ENCODE data around the gene DARS1. TPM values are rescaled to one million over a fixed set of nuclear protein-coding genes. Genes with fewer than 3 reads are reported as not detected.

DARS1 gene
- total and polyA plus RNA-seq, 2 of the 13 experiments (the other 11 are each of a cell fraction or from before 2014, with no cell fraction given) = 149 to 230 TPM

- TF ChIP-seq HNRNPL (IDR thresholded peaks at IDR 0.05; ENCODE audit: low read depth, low read length) = 0 out of 2 replicates have a peak, but pooled peaks have one; percentile 20
- TF ChIP-seq NBN (conservative IDR thresholded peaks at IDR 0.05) = no peak
- no peak for TF ChIP-seq BCLAF1 (IDR thresholded peaks at IDR 0.05)
Observed at GRCh38 chr2:135875491-135876065, 109.8 kb downstream of the DARS1 start (continued).

GRCh38 chr2:135874777-135875365 is 110.6 kb downstream of the DARS1 start:
- WGBS (ENCODE audit: low lambda C conversion rate) = 78% methylated on average over 19 of the region's 19 CpGs
- no peaks in the 10 kb centered on the region for H3K36me3 ChIP-seq (replicated peaks in 1 of 2; ENCODE audit: control insufficient read depth in 1 of 2, insufficient read depth in 2 of 2, low read length in 2 of 2)
- no peaks in the 10 kb centered on the region for H3K27me3 ChIP-seq (ENCODE audit: control insufficient read depth in 1 of 2, insufficient read depth in 2 of 2, low read length in 2 of 2)
- no peak overlapping the region for H2AFZ ChIP-seq (ENCODE audit: low read length)
- in situ Hi-C loops (cut with HindIII; ENCODE audit: extremely low pct_ligation_motif_present, low pct_unique_long_range_greater_than_20kb) = no loop called here
- no peaks in the 10 kb centered on the region for H3K9me3 ChIP-seq (ENCODE audit: low read length)
- FAIRE-seq (no peak), DNase-seq (ENCODE audit: low spot score) (no peak), ATAC-seq (no peak)
- H3K79me2 ChIP-seq (ENCODE audit: insufficient read depth, low read length) = peaks cover 3% of the 10 kb centered on the region
- H3K4me2 ChIP-seq (ENCODE audit: low read depth, low read length) = peak overlapping the region; percentile 67
- H3K27ac ChIP-seq (ENCODE audit: extremely low read length, insufficient read depth, low read length) = no peak overlapping the region
- H3K9ac ChIP-seq (ENCODE audit: insufficient read depth, low read depth, low read length) = no peak overlapping the region
- no peaks in the 10 kb centered on the region for H4K20me1 ChIP-seq (ENCODE audit: insufficient read depth, low read length)
- peak overlapping the region in 2 of 3 experiments; percentile 55 to 69; a peak in 3 of 6 replicates for H3K4me3 ChIP-seq (replicated peaks in 1 of 3; ENCODE audit: insufficient read depth in 1 of 3, low read depth in 2 of 3, low read length in 3 of 3)
- ChIA-PET POLR2A (no interaction called here), CTCF (ENCODE audit: low intra/inter-chr PET ratio, low total read pairs) (no interaction called here)
- H3K4me1 ChIP-seq (ENCODE audit: insufficient read depth, low read length) = peaks cover 18% of the 10 kb centered on the region; the same call in 1 of the 2 replicates
- intact Hi-C loops (cut with micrococcal nuclease; ENCODE audit: unreplicated experiment) = no loop called here
- TF ChIP-seq ZNF747 (CRISPR knock-in tag; IDR thresholded peaks at IDR 0.05; ENCODE audit: borderline replicate concordance) (no peak), MYNN (CRISPR knock-in tag; IDR thresholded peaks at IDR 0.05; ENCODE audit: low read depth) (no peak), PCBP2 (optimal IDR thresholded peaks at IDR 0.05; ENCODE audit: low read depth, low read length, poor library complexity, severe bottlenecking) (no peak), ZNF343 (CRISPR knock-in tag; IDR thresholded peaks at IDR 0.05) (no peak), HOXA7 (CRISPR knock-in tag; IDR thresholded peaks at IDR 0.05) (no peak)
- BruUV-seq (replicated peaks) = no TSS peak
